ENCODE measurements around the gene TJP1.
"Not testable (repeated sequence)": the region's sequence is repeated elsewhere in the genome, so short reads cannot be mapped to it uniquely, and the experiment has no call there.

Gene TJP1

DNA sequence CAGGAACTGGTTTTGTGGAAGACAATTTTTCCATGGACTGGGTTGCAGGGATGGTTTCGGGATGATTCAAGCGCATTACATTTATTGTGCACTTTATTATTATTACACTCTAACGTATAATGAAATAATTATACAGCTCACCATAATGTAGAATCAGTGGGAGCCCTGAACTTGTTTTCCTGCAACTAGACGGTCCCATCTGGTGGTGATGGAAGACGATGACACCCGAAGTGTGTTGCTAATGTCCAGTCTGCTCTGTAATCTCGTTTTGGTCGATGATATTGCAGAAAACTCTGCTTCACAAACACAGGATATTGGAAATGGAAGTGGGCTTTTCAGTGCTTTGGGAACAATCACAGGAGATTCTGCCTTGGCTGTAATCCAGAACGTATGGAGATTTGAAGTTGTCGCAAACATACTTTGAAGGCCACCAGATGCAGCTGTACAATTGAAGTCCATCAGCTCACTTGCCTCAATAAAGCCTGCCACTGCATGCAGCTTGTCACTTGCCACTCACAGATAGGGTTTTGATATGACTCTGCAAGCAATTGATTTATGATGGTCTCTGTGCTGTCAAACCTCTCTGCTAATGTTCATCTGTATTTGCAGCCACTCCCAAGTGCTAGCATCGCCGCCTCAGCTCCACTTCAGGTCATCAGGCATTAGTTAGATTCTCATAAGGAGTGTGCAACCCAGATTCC is 141.7 kb downstream of the TJP1 start:
- no peak for DNase-seq

DNA sequence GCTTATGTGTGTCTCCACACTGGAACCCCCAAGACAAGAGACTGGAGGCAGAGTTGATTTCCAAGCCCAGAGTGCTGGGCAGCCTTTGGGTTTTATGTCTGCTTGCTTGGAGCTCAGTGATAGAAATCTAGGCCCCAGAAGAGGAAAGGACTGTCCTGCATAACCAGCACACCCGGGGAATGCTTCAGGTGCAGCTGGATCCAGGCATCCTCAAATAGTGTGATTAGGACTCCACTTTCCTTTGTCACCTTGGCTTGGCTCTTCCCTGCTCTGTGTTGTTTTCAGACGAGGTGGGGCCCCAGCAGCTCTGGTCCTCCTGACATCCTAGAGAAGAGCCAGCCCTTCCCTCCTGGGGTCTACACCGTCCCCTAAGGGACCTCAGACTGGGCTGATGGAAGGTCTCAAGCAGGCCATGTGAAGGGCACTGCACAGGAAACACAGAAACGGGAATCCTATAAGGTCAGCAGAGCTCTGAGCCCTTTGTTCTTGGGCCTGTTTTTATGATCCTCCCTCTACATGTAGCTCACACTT is 143.7 kb downstream of the TJP1 start:
- DNase-seq: no peak

DNA sequence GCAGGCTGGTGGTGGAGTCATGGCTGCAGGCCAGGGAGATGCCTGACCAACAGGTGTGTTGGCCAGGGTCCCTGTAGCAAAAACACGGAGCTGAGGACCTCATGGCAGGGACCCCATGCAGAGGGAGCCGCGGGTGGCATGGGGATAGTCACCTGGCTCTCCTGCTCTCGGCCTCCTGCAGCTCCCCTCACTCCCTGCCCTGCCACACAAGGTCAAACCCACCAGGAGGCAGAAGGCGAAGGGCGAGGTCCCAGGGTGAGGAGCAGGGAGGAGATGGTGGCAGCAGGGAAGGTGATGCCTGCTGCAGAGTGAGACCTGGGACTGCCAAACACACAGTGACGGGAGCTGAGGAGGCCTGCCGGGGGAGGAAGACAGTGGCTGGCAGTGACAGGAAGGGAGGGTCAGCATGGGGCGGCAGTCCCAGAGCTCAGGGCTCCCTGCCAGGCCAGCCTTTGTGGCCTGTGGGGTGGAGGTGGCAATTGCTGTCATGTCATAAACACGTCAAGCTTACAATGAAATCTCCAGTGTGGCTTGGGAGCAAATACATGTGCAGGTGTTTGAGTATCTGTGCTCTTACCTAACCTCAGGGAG is 144.3 kb downstream of the TJP1 start:
- no peak for DNase-seq

DNA sequence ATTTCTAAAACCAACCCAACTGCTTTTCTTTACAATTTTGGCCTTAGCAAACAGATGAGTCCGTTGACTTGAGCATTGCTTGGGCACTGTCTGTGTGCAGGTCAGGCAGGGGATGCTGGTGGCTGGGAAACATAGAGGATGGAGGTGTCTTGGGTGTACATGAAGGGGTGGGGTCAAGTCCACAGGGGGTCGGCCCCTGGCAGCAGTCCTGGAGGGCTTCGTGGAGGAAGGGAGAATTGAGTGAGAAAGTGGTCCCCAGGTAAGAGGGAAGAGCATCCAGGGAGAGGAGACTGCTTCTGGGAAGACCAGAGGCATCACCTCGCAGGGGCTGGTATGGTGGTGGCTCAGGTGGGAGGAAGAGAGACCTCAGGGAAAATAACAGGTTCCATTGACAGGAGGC is 144.8 kb downstream of the TJP1 start:
- no peak for DNase-seq

- no peak for DNase-seq
Measured at GRCh38 chr15:29676961-29677402, 145.3 kb downstream of the TJP1 start.

GRCh38 chr15:29676374-29676960 is 145.8 kb downstream of the TJP1 start:
- DNase-seq: not testable (repeated sequence)

- DNase-seq: no peak
Measured at GRCh38 chr15:29675791-29676301, 146.4 kb downstream of the TJP1 start.

DNA sequence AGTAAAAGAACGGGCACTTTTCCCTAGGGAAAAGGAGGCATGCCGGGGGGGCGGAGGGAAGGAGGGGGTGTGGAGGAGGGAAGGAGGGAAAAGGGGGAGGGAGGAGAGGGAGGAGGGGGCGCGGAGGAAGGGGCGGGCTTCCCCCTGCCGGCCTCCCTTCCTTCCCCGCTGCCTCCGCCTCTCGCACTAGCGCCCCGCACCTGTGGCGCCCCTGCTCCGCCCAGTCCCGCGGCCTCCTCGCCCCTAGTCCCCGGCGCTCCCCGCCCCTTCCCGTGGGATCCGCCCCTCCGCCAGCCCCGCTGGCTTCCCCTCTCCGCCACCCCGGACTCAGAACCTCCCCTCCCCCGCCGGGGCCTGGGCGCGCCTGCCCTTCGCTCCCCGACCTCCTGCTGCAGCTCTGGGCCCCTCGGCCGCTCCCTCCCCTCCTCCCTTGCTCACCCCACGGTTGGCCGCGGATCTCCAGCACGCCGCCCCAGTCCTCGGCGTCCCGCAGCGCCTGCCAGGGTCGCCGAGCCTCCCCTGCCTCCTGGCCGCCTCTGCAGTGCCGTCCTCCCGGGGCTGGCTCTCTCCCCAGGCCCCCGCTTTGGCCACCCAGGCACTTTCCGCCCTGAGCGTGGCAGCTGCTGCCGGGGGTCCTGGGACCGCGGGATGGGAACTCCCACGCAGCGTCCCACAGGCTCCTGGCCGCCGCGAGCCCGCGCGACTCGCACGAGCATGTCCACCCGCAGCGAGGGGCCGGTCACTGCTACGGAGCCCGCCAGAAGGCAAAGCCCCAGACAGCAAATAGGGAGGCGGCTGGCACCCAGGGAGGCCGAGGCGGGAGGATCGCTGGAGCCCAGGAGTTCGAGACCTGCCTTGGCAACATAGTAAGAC is 147.4 kb downstream of the TJP1 start:
- no peak for DNase-seq

- no peak for DNase-seq
Measured at GRCh38 chr15:29672923-29673809, 149.1 kb downstream of the TJP1 start.

DNA sequence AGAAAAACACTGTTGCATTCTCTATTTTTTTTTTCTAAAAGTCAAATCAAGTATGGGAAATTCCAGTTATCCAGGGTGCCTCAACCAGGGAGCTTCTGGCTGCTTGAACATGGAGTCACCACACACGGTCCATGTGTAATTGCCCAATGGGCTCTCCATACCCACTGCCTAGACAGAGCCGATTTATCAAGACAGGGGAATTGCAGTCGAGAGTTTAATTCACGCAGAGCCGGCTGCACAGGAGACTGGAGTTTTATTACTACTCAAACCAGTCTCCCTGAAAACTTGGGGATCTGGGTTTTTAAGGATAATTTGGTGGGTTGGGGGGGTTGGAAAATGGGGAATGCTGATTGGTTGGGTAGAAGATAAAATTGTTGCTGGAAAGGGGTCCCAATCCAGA is 149.8 kb downstream of the TJP1 start:
- no peak for DNase-seq

- DNase-seq: not testable (repeated sequence)
Measured at GRCh38 chr15:29672046-29672445, 150.2 kb downstream of the TJP1 start.

- DNase-seq: no peak
Measured at GRCh38 chr15:29670998-29671981, 151.0 kb downstream of the TJP1 start.

DNA sequence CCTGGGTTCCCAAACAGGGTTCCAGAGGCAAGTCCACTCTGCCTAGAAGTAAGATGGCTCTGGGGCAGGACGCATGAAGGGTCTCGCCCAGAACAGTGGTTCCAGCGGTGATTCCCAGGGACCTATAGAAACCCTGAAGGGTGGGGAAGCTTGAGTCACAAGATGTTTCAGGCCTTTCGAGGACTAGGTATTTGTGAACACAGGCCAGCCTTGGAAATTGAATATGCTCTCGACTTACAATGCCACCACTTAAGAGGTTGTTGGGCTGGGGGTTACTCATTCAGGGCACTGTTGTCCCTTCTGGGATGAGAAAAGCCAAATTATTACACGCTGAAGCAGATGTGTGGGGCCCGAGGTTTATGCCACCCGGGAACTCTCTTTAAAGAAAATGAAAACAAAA is 152.0 kb downstream of the TJP1 start:
- DNase-seq: no peak

DNA sequence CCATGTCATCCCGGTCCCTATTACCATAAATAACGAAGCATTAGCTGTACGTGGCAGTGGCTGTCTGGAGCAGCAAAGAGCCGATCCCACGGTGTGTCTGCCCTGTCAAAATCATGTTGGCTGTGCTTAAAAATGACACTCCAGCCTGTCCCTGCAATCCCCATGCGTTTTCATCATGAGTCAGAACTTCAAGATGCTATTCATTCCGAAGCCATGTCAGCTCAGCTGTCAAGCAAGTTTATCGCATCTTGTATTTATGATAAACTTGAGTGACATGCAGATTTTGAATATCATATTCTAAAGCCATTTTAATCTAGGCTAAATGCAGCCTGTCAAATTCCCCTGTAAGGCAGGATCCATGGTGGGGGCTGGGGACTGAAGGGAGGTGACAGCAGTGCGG is 152.4 kb downstream of the TJP1 start:
- DNase-seq: no peak

GRCh38 chr15:29668120-29668602 is 154.1 kb downstream of the TJP1 start:
- peak in 1 of 5 experiments; percentile 73 for DNase-seq

DNA sequence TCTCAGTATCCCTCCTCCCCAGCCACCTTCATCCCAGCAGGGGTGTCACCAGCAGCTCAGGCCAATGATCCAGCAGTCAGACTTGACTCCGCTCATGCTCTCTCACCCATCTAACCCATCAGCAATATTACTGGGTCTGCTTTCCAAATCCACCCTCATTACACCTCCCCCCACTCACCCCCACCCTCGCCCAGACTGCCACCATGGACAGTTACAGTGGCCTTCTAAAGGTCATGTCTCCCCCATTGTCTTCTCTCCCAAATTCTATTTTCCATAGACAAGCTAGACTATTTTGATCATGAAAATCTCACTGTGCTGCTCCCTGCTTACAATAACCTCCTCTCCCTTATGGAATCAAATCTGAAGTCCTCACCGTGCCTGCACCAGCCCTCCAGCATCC is 156.0 kb downstream of the TJP1 start:
- no peak for DNase-seq

GRCh38 chr15:29665444-29666003 is 156.7 kb downstream of the TJP1 start:
- DNase-seq: no peak

- DNase-seq: no peak
Measured at GRCh38 chr15:29664406-29664805, 157.9 kb downstream of the TJP1 start.

DNA sequence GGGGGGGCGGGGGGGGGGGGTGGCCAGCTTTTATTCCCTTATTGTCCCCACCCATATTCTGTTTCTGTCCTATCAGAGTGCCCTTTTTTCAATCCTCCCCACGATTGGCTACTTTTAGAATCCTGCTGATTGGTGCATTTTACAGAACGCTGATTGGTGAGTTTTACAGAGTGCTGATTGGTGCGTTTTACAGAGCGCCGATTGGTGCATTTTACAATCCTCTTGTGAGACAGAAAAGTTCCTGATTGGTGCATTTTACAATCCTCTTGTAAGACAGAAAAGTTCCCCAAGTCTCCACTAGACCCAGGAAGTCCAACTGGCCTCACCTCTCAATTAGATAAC is 164.8 kb downstream of the TJP1 start:
- DNase-seq: not testable (repeated sequence)

Data from T-helper 2 cell (primary cell).